HG03378 (cell line): ENCODE results near the gene ING3.

Experiments
- ATAC-seq: cut with Tn5 transposase; IDR thresholded peaks from one replicate; pipeline ENCODE4 v1.9.1; 2021; ENCODE audit warnings: mild to moderate bottlenecking, moderate library complexity; ENCODE audit not compliant: unreplicated experiment

ING3 gene

GRCh38 chr7:120950539-120951308 is at the start of gene ING3:
Gene ING3, plus strand, starts transcription at chr7:120950777. Its CDS starts 120 bp downstream, at chr7:120950897.
- peak; percentile 96 for ATAC-seq

GRCh38 chr7:120915314-120916105 is 35.1 kb upstream of the ING3 start:
- ATAC-seq = no peak

DNA sequence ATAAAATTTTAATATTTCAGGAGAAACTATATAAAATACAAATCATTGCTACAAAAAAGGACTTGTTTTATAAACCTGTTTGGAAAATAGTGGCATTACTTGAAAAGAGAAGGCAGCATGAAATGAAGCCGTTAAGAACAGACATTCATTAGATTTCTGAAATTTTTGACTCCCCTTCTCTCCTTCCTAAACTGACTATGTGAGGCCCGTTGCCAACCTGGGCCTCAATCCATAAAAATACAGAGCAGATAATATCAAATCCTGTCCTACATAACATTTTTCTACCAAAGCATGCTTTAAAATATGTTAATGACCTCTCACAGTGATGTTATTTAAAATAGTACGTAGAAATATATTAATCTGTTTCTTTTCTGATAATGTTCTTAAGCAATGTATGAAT is 34.5 kb upstream of the ING3 start:
- no peak for ATAC-seq

DNA sequence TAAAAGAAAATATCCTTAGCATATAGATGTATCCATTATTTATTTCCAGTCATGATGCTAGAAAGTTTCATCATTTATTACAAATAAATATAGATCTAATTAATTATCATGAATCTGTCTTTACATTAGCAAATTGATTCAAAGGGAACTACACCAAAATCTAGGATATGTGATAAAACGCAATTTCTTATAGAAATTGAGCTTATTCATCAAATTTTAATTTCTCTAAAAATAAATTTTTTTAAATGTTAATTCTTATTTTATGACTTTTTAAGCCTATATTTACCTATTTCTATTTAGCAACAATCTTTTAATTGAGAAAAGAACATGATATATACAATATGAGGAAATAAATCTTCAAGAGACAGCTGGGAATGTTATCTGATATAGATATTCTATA is 34.0 kb upstream of the ING3 start:
- ATAC-seq = no peak

DNA sequence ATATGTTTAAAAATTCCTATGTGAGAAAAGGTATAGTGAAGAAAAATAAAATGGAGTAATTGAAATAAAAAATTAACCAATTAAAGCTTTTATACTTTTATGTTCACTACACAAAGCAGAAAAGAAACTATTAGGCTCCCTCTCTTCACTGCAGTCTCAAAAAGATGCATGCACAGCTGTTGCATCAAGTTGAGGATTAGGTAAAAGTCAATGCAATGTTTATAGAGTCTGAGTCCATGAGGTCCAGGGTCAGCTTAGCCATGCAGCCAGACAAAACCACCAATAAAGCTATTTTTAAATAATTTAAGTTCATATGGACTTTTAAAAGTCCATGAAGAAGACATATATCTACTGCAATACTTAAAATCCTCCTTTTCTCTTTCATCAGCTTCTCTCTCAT is 31.1 kb upstream of the ING3 start:
- ATAC-seq = no peak

- no peak for ATAC-seq
Measured at GRCh38 chr7:120920034-120920433, 30.5 kb upstream of the ING3 start.

DNA sequence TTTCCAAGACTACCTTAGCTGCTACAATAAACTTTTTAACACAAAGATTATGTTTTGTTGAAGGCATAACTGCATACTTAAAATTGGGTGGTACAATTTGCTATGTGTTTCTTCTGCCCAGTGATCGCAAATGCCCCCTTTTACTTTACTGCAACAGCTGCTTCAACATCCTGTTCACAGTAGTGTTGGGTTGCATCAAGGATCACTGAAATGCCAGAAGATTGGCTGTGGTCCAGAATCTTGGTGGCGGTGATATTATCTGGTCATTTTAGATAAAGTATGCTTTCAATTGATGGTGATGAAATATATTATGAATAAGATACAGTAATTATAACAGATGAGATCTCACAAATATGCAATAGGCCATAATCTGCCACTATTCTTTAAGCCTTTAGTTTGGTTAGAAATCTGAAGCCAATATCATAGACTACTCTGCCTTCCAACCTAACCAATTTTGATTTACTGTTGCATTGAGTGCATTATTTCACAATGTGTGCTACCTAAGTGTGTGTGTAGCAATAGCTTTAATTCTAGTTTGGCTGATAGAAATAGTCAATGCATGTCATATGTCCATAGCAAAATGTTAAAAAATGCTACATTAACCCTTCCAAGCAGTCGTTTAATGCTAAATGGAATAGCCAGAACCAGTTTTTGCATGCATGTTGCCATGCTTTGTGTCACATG is 29.8 kb upstream of the ING3 start:
- ATAC-seq = no peak

GRCh38 chr7:120924837-120925236 is 25.7 kb upstream of the ING3 start:
- ATAC-seq = no peak

GRCh38 chr7:120925392-120925791 is 25.2 kb upstream of the ING3 start:
- ATAC-seq = no peak

- peak; percentile 8 for ATAC-seq
Measured at GRCh38 chr7:120926943-120927346, 23.6 kb upstream of the ING3 start.

DNA sequence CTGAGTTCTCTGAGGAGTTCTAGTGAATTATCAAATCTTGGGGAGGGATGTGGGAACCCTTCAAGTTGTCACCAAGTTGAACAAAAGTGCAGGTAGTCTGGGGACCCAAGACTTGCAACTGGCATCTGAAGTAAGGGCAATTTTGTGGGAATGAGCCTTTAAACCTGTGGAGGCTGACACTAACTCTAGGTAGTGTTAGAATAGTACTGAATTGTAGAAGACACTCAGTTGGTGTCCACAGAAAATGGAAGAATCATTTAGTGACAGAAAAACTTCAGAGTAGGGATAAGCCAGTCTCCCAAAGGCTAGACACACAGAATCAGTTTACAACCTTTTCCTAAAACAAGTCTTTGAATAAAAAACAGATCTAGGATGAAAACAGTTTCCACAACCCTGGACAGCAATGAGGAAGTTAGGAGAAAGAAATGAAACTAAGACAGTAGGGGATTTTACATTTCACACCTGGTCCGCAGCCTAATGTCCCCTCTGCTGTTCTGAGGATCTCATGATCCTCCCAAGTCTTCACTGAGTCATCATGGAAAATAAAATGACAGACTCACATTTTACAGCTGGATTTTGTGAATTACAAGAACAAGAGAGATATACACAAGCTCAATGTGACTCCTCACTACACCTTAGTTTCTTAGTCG is 23.0 kb upstream of the ING3 start:
- ATAC-seq = peak; percentile 90

- no peak for ATAC-seq
Measured at GRCh38 chr7:120931243-120931642, 19.3 kb upstream of the ING3 start.

- ATAC-seq = no peak
Measured at GRCh38 chr7:120933475-120933874, 17.1 kb upstream of the ING3 start.

DNA sequence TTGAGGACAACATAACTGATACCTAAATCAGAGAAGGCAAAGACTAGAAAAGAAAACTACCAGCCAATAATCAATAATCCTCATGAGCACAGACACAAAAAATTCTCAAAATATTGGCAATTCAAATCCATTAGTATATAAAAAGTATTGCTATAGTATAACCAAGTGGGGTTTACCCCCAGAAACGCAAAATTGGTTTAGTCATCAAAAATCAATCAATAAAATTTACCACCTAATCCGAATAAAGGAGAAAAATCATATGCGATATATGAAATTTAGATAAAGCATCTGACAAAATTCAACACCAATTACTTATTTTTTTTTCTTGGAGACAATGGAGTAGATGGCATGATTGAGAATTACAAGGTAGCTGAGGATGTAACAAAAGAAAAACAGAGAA is 11.2 kb upstream of the ING3 start:
- ATAC-seq = no peak

- ATAC-seq = peak; percentile 72
Measured at GRCh38 chr7:120941064-120941463, 9.5 kb upstream of the ING3 start.

- no peak for ATAC-seq
Measured at GRCh38 chr7:120941856-120942255, 8.7 kb upstream of the ING3 start.

- no peak for ATAC-seq
Measured at GRCh38 chr7:120942861-120943260, 7.7 kb upstream of the ING3 start.

GRCh38 chr7:120944826-120945562 is 5.6 kb upstream of the ING3 start:
- no peak for ATAC-seq

- no peak for ATAC-seq
Measured at GRCh38 chr7:120947980-120948379, 2.6 kb upstream of the ING3 start.

- no peak for ATAC-seq
Measured at GRCh38 chr7:120949393-120949911, 1.1 kb upstream of the ING3 start.
